GM12892 (cell line): ENCODE results near the gene MAT2A.
A peak's percentile ranks its signal among the peaks of the same experiment; 100 is the strongest.
"Not testable (repeated sequence)": the region's sequence is repeated elsewhere in the genome, so short reads cannot be mapped to it uniquely, and the experiment has no call there.

ENCODE experiments used
- DNase-seq: peaks from one replicate; pipeline ENCODE4 v3.0.0; 2011; ENCODE audit not compliant: insufficient read length
- FAIRE-seq: peaks from 2 replicates; lab custom pipeline; 2011; peaks lifted over from hg19 to GRCh38; lab: Jason Lieb, UNC
- POLR2A ChIP-seq: IDR thresholded peaks from 2 replicates; pipeline ENCODE4 v1.6.1; 2011; ENCODE audit warnings: low read depth, low read length, control low read depth
- POLR2AphosphoS5 ChIP-seq: IDR thresholded peaks from 2 replicates; pipeline ENCODE4 v1.6.1; 2011; ENCODE audit warnings: low read depth, low read length, control low read depth
- TAF1 ChIP-seq: IDR thresholded peaks from 2 replicates; pipeline ENCODE4 v1.6.1; 2011; ENCODE audit warnings: low read depth, mild to moderate bottlenecking, control low read depth, low read length, borderline replicate concordance

The MAT2A gene

DNA sequence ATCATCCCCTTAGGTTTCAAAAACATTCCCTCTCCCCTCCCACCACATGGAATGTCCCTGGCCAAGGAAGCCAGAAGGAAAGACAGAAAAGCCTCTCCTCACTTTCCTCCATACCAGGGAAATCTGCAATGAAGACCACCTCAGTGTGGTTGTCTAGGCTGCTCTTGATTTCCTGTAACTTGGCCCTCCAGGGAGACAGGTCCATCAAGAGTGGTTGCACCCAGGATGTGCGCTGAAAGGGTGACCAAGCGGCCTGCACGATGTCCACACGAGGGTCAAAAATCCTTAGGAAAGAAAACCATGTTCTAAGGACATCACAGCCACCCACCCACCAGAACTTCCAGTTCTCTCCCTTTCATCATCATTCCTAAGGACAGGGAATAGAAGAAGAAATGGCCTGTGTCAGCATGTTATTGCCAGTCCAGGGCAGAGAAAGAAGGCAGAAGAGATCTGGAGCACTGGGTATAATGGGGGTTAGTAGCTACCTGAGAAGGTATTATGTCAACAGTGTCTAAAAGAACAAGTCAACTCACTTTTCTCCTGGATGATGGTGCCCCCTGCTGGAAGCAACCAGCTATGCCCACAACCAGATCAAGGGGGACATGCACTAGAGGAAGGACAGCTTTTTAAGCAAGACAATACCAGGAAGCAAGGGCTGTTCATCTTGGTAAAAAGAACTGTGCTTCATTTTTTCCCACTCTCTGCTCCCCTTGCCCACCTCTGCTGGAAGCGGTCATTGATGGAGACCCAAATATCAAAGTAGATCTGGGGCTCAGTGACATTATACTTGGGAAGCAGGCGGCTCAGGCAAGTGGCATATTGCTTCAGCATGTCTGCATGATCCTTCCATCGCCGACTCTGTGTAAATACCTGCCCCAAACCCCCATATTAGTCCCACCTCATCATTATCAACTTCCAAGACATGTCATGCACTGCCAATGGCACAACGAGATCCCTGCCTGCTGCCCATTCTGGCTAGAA, 13.0 kb downstream of the MAT2A start:
- DNase-seq (peak; percentile 44), FAIRE-seq (peak; percentile 92)

GRCh38 chr2:85553184-85553583, 14.2 kb downstream of the MAT2A start:
- FAIRE-seq (no peak), DNase-seq (no peak)
- TF ChIP-seq TAF1 (no peak), POLR2AphosphoS5 (no peak), POLR2A (no peak)

More for the DNA sequence above, 13.0 kb downstream of the MAT2A start:
- 0 out of 2 replicates have a peak, but pooled peaks have one; percentile 6 for TF ChIP-seq TAF1
- no peak for TF ChIP-seq POLR2AphosphoS5

GRCh38 chr2:85554980-85555612, 16.1 kb downstream of the MAT2A start:
- FAIRE-seq (no peak), DNase-seq (no peak)
- no peak for TF ChIP-seq POLR2AphosphoS5
- no peak for TF ChIP-seq POLR2A
- no peak for TF ChIP-seq TAF1

GRCh38 chr2:85557130-85557529, 18.2 kb downstream of the MAT2A start:
- TF ChIP-seq TAF1 (no peak), POLR2A (no peak)

DNA sequence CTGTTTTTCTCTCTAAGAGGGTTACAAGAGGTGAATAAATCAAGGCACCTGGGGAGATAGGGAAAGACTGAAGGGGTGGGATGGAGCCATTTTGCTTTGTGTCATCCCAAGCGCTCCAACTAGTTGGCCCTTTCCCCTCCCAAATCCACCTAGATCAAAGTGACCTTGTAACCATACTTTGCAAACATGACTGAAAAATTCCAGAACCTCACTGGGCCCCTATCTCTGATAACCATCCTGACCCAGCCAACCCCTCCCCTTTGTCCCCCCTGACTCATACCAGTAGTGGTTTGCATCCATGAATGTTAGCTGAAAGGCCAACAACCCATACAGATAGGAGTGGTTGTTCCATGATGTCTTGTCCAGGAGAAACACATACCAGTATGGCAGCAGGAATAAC, 19.2 kb downstream of the MAT2A start:
- DNase-seq (no peak), FAIRE-seq (no peak)
- TF ChIP-seq POLR2A (no peak), TAF1 (no peak), POLR2AphosphoS5 (no peak)

More at GRCh38 chr2:85557130-85557529, 18.2 kb downstream of the MAT2A start:
- no peak for DNase-seq
- no peak for FAIRE-seq

DNA sequence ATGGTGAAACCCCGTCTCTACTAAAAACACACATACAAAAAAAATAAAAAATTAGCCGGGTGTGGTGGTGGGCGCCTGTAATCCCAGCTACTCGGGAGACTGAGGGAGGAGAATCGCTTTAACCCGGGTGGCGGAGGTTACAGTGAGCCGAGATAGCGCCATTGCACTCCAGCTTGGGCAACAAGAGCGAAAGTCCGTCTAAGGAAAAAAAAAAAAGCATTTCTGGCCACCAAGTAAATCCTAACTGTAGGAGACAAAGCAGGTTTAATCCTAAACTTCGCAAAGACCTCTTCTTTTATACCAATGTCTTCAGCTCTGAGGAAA, 21.4 kb downstream of the MAT2A start:
- DNase-seq, FAIRE-seq: not testable (repeated sequence)

DNA sequence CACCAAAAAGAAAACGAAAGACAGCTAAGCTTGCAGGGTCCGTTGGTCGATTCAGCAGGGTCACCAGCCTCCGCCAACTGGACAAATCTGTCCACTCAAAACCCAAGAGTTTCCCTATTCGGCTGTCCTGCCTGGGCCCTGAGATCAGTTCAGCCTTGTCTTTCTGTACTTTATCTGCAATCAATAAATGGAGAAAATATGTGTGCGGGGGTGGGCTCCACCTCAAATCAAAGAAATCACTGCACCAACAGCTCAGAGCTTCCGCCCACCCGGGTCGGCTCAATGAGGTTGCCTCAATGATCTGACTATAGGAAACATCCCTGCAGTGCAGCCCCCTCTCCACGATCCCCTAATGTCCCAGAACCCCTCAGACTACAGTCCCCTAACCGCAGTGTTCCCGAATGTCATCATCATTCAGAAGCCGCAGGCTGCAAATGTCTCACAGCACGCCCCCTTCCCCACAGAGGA, 21.9 kb downstream of the MAT2A start:
- no peak for FAIRE-seq
- DNase-seq = no peak
- TF ChIP-seq POLR2AphosphoS5 (no peak), TAF1 (no peak), POLR2A (no peak)

DNA sequence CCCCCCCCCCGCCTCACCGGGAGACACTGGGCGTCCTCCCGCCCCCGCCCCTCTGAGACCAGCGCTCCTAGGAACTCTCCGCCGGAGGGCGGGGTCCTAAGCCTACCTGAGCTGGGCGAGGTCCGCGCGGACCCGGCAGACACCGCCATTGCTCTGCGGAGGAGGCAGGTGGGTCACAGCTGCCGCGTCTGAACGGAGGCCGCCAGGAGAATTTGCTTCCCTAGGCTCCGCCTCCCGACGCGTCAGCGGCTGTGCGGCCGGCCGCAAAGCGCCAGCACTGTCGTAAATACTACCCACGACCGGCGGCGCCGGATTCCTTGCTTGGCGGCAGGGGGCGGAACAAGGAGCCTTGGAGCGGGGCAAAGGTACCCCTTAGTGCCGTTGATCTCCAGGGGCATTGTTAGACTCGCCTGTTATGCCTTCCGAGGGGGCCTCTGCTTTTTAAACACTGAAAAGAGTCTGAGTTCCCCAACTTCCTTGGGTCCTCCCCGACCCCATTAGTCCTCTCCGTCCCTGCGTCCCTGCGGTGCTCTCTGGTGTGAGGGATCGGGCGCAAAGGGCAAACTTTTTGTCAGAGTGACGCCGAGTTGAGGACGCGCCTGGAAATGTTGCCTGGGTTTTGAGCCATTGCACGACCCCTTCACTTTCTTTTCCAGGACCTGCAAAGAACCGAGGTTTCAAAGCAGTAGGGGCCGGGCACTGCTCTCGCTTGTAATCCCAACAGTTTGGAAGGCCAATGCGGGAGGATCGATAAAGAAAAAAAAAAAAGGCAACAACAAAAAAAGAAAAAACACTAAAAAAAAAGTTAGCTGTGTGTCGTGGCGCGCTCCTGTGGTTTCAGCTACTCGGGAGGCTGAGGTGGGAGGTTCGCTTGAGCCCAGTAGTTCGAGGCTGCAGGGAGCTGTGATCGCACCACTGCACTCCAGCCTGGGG, 22.6 kb downstream of the MAT2A start, which contains the start of gene GGCX:
GGCX (minus strand) TSS at position 214 of the 933 bp plus-strand sequence; CDS start at position 149, 65 bp downstream.
- peak; percentile 89 for TF ChIP-seq POLR2AphosphoS5
- TF ChIP-seq POLR2A = peak; percentile 96
- TF ChIP-seq TAF1 = peak; percentile 89
- DNase-seq (peak; percentile 91), FAIRE-seq (peak; percentile 96)

- FAIRE-seq (no peak), DNase-seq (no peak)
- TF ChIP-seq POLR2AphosphoS5 (no peak), TAF1 (no peak), POLR2A (no peak)
These were observed 25.2 kb downstream of the MAT2A start for GRCh38 chr2:85564144-85564563.

DNA sequence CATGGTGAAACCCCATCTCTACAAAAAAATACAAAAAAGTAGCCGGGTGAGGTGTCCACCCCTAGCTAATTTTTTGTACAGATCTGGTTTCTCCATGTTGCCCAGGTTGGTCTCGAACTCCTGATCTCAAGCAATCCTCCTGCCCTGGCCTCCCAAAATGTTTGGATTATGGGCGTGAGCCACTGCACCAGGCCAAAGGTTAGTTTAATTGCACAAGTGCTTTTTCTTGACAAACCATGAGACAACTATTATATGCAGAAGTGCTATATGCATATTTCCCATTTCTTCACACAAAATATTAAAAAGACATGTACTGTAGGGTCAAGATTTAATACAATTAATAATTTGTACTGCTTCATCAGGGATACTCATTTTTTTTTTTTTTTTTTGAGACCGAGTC, 27.3 kb downstream of the MAT2A start:
- FAIRE-seq (no peak), DNase-seq (no peak)
- TF ChIP-seq TAF1 (no peak), POLR2AphosphoS5 (no peak), POLR2A (no peak)

- no peak for DNase-seq
- FAIRE-seq = no peak
- TF ChIP-seq POLR2AphosphoS5 (no peak), POLR2A (no peak), TAF1 (no peak)
These were observed 36.8 kb downstream of the MAT2A start for GRCh38 chr2:85575739-85576138.

DNA sequence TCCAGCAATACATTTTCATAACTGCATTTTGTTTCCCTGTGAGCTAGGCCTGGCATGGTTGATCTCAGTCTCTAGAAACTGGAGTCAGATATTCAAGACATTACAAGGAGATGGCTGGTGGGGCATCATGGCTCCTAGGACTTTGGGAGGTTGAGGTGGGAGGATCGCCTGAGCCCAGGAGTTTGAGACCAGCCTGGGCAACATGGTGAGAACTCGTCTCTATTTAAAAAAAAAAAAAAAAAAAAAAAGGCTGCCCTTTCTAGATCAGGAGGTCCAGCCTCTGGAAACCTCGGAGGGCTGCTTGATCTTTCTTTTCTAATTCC, 38.1 kb downstream of the MAT2A start:
- TF ChIP-seq POLR2A (no peak), POLR2AphosphoS5 (no peak), TAF1 (no peak)

More for the DNA sequence above, 38.1 kb downstream of the MAT2A start:
- no peak for DNase-seq
- FAIRE-seq = no peak
